ENCODE results near the gene TRIM49B. TPM values are rescaled to one million over a fixed set of nuclear protein-coding genes. Genes with fewer than 3 reads are reported as not detected.

Gene TRIM49B
- not detected in 2 replicates for total RNA-seq

GRCh38 chr11:49028523-49028922, at the start of gene TRIM49B:
TSS of gene TRIM49B (plus strand) at chr11:49028823. CDS start at chr11:49031600, 2,777 bp downstream.

DNA sequence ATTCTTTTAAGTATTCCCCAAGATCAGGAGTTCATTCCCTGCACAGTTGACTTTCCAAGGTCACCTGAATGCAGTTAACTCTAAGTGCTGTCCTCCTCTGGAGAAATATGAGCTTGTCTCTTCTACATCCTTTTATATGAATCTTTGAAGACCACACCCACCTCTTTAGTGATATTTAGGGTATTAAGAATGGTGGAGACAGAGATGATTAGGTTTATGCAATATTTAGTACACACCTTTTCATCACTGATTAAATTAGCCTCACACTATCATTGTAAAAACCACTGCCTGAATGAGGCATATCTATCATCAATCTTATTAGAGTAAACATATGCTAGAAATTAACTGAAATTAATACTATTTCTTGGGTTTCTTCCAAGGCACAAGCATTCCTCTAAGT, 44.8 kb upstream of the TRIM49B start, which contains the start of gene TRIM51G:
TSS of gene TRIM51G (minus strand) at position 101 of the 400 bp plus-strand sequence. CDS start 2,190 bp downstream, outside the sequence.

DNA sequence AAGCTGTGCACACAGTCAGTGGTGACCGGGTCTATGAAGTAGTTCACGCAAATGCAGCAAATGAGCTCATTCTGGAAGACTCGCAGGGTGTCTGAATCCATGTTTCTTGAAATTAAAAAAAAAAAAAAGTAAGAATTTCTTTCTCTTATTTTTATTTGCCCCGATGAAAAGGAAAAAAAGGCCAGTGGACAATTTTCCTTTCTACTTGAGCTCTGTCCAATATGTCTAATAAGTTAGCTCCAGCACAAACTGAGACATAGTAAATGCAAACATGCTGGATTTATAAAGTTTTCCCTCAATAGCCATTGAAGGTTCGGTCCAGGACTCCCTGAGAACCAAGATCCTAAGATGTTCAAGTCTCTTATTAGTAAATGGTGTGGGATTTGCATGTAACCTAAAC, 30.4 kb downstream of the TRIM49B start, which contains the start of gene TRIM64C:
TSS of gene TRIM64C (minus strand) at position 101 of the 400 bp plus-strand sequence. CDS start at position 101, 0 bp downstream.

Small RNAs within 50 kb of the gene (small RNA-seq; reads per million reads assigned to genes)
- not detected for gene AC084851.1

Other genes with a start within 250 kb of the TRIM49B start
- not detected in 2 replicates for gene TRIM51G, start 44.9 kb upstream of the TRIM49B start, total RNA-seq
- not detected in 2 replicates for gene TRIM64C, start 30.3 kb downstream of the TRIM49B start, total RNA-seq
- gene FOLH1, start 179.8 kb downstream of the TRIM49B start, total RNA-seq = 0.40 and 4.2 TPM in 2 replicates